HG03432 (cell line): ENCODE results near the gene MORC1.
"Not testable (repeated sequence)": the region's sequence is repeated elsewhere in the genome, so short reads cannot be mapped to it uniquely, and the experiment has no call there.

Experiments
- ATAC-seq: cut with Tn5 transposase; IDR thresholded peaks from one replicate; pipeline ENCODE4 v1.9.1; 2021; ENCODE audit warnings: mild to moderate bottlenecking, moderate library complexity; ENCODE audit not compliant: unreplicated experiment

Gene MORC1, protein sequence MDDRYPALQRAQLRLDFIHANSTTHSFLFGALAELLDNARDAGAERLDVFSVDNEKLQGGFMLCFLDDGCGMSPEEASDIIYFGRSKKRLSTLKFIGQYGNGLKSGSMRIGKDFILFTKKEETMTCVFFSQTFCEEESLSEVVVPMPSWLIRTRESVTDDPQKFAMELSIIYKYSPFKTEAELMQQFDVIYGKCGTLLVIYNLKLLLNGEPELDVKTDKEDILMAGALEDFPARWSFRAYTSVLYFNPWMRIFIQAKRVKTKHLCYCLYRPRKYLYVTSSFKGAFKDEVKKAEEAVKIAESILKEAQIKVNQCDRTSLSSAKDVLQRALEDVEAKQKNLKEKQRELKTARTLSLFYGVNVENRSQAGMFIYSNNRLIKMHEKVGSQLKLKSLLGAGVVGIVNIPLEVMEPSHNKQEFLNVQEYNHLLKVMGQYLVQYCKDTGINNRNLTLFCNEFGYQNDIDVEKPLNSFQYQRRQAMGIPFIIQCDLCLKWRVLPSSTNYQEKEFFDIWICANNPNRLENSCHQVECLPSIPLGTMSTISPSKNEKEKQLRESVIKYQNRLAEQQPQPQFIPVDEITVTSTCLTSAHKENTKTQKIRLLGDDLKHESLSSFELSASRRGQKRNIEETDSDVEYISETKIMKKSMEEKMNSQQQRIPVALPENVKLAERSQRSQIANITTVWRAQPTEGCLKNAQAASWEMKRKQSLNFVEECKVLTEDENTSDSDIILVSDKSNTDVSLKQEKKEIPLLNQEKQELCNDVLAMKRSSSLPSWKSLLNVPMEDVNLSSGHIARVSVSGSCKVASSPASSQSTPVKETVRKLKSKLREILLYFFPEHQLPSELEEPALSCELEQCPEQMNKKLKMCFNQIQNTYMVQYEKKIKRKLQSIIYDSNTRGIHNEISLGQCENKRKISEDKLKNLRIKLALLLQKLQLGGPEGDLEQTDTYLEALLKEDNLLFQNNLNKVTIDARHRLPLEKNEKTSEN

GRCh38 chr3:109117939-109118338, at the start of gene MORC1:
Gene MORC1 (minus strand): TSS chr3:109118134. CDS start chr3:109118059, 75 bp downstream.
- no peak for ATAC-seq

DNA sequence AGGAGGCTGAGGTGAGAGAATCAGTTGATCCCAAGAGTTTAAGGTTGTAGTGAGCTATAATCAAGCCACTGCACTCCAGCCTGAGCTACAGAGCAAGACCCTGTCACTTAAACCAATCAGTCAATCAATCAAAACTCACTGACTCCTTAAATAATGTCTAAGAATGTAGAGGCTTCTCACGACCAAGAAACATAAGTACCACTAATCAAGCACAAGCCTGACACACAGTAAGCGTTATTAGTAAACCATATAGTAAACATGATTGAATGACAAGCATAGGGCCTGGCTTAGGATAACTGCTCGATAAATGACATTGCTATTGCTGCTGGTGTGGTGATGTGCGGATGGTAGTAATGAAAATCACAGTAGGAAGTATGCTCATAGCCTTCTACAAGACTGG, 48.0 kb upstream of the MORC1 start:
- no peak for ATAC-seq

- no peak for ATAC-seq
Observed at GRCh38 chr3:109161487-109162123, 43.7 kb upstream of the MORC1 start.

DNA sequence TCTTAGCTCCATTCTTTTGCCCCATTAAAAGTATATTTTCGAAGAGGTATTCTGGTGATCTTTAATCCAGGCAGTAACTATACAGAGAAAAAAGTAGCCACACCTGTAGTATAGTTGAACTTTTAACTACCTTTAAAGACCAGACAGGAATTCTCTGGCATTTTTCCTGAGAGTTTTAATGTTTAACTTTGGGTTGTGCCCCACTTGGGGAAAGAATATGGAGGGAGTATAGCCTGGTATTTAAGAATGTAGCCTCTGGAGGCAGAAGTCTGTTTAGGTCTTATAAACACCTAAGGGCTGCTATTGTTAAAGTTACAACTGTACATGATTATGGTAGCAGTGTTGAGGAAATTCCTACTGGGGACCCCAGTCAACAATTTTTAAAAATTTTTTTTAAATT, 37.9 kb upstream of the MORC1 start:
- ATAC-seq: no peak

DNA sequence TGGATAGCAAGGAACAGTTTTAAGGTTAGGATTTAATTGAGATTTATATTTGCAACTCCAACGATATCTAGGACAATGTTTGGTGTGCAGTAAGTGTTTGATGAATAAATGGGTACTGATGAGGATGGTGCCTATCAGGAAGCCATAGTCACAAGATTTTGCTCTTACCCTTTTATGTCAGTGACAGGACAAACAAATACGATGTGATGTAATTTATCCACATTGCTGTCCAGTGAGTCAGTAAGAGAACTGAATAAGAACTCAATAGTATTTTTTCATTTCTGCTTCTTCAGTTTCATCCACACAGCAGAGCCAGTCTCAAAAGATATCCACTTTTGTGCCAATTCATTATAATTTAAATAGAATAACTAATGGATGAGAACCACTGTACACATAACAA, 37.0 kb upstream of the MORC1 start:
- ATAC-seq: no peak

DNA sequence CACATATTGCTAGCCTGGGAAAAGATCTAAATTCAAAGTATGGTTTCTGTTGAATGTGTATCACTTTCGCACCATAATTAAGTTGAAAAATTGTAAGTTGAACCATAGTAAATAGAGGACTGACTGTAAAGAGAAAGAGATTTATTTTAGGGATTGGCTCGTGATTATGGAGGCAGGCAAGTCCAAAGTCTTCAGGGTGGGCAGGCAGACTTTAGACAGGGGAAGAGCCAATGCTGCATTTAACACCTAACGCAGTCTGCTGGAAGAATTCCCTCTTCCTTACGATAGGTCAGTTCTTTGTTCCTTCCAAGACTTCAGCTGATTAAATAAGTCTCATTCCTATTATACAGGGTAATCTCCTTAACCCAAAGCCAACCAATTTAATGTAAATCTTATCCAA, 34.4 kb upstream of the MORC1 start:
- no peak for ATAC-seq

DNA sequence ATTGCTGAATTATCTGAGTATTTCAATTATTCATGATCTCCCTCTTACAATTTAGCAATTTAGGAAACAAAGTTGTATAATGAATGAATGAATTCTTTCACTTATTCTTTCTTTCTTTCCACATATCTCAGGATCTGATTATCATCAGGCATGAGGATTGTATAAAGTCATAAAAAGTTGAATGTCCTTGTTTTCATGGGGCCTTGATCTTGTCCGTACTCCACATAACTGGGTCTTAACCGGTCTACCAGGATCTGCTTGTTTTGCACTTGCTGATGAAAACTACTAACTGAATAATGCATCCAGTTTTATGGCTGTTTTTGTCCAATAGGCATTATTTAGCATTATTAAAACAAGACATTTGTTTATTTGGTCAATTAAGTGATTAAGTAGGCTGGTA, 31.1 kb upstream of the MORC1 start:
- ATAC-seq: no peak

DNA sequence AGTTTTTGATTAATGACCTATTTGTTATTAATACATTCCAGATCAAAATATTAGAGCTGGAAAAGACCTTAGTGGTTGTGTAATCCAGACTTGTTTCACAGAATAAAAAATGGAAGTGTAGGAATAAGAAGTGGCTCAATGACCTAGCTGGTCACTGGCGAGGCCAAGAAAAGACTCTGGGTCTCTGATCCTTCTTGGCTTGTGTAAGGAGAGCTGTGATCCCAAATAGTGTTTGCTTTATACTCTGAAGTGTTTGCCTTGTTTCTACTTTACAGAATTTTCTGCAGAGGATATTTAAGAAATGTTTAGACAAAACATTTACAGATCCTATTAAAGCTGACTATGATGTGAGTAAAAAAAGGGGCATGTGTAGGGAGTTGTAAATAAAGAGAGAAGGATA, 25.7 kb upstream of the MORC1 start:
- ATAC-seq: no peak

- no peak for ATAC-seq
Observed at GRCh38 chr3:109140318-109140717, 22.4 kb upstream of the MORC1 start.

DNA sequence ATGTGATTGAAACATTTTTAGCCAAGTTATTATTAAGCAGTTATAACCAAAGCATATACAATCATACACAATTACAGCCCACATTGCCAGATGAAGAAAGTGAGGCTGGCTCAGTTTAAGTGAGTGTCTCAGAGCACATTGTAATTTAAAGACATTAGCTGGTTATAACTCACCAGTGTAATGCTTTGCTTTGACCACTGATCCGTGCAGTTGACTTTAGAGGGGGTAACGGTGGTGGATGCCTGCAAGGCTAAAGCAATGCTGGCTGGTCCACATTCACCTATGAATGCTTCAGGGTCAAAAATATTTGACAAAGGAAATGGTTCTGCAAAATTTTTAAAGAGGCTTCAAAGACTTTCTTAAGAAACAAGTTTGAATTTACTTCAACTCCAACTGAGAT, 19.8 kb upstream of the MORC1 start:
- no peak for ATAC-seq

GRCh38 chr3:109136523-109136922, 18.6 kb upstream of the MORC1 start, which contains the start of gene C3orf85:
Gene C3orf85 (plus strand): TSS chr3:109136719. CDS start chr3:109136848, 129 bp downstream.
- ATAC-seq: no peak

GRCh38 chr3:109133474-109133816, 15.5 kb upstream of the MORC1 start:
- ATAC-seq: not testable (repeated sequence)

DNA sequence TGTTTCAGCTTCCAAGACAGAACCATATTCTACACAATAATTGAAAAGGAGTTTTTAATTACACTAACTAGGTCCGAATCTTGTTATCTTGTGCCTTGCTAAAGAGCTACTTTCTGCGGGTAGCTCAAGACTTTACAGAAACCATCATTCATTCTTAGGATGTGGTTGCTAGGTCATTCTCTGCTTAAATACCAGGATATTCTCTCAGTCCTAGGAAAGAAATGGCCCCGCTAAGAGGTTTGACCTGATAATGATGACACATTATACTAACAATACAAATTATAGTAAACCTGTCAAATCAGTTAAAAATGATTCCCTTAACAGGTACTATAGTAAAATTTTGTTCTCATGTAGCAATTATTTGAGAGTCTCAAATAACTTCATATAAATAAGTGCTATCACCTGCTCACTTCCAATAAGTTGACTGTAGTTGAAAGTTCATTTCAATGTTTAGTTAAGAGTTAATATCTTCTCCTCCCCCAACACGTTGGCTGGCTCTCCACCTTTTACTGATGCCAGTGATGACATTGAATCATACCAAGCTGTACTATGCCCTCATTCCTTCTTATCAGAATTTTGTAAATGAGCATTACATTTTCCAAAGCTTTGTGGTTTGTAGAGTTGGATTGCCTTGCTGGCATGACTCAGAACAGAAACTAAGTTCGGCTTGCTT, 15.0 kb upstream of the MORC1 start:
- no peak for ATAC-seq

DNA sequence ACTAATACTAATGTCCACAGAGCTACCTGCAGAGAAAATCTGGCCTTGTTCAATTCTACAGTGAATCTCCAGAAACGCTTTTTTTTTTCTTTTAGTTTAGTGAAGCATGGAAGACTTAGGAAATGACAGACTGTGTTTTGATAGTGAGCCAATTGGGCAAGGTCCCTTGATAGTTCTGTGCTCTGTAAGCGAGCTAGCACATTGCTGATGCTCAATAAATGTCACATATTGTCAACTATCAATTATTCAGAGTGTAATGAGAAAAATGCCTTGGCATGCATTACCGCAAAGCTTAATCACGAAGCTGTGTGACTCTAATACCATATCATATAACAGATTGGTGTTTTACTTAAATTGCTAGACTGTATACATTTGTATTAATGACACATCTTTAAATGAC, 13.3 kb upstream of the MORC1 start:
- ATAC-seq: no peak

GRCh38 chr3:109127553-109127952, 9.6 kb upstream of the MORC1 start:
- ATAC-seq: no peak

DNA sequence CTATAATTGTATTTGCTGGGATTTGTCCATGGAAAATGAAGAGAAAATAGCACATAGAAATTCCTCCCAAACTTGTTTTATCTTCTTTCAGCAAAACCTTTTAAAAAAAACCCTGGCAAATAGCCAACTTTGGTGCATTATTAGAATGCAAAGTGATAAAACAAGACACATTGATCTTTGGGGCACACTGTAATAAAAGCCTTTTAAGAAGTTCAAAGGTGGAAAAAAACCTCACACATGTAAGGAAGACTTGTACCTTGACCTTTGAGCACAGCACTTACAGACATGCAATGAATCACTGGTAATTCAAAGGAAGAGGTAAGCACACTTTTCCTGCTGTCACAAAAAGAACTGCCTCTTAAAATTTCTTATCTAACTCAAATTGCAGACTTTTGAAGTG, 8.0 kb upstream of the MORC1 start:
- no peak for ATAC-seq

GRCh38 chr3:109122690-109123089, 4.8 kb upstream of the MORC1 start:
- no peak for ATAC-seq

DNA sequence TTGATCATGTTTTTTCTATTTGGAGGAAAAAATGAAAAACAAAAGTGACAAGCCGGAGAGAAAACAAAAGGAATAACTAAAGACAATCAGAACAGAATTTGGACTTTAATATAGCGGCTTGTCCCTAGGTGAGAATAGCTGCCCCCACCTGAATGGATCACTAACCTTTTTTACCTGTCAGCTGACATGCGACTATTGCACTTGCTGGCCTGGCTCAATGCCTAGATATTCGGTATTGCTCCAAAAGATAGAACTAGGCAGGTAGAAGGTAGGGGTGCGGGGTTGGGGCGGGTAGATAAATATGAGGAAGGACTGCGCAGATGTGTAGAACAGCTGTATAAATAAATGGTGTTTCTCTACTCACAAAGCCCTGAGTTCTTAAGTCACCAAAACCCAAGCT, 650 bp upstream of the MORC1 start:
- ATAC-seq: no peak

DNA sequence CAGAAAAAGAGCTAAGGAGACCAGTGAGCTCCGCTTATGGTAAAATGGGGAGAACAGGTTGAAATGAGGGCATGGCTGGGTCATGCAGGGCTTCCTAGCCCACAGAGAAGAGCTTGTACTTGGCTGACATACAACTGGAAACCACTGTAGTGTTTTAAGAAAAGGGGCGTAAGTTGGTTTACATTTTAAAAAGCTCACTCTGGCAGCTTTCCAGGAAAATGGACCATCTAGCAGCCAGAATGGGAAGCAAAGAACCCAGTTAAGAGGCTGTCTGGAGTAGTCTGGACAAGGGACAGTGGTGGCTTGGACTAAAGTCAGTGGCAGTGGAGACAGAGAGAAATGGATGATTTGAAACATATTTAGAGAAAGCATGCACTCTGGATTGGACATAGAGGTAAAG, 1.9 kb downstream of the MORC1 start:
- no peak for ATAC-seq

GRCh38 chr3:109115451-109115850, 2.5 kb downstream of the MORC1 start:
- no peak for ATAC-seq

GRCh38 chr3:109114746-109115145, 3.2 kb downstream of the MORC1 start:
- no peak for ATAC-seq
